Muscle layer of colon (tissue), 2 donors: ENCODE data around the gene CYP4F12.

Experiments used
- H3K27ac ChIP-seq: one replicate; pipeline ENCODE4 v1.7.0; 2013; ENCODE audit warnings: low read depth, mild to moderate bottlenecking, low read length, moderate library complexity
- H3K27me3 ChIP-seq, 2 donors: one replicate each; pipeline ENCODE4 v1.7.0; 2013; ENCODE audit warnings: low read length in 2 of 2, mild to moderate bottlenecking in 2 of 2; ENCODE audit not compliant: insufficient read depth in 2 of 2, control insufficient read depth in 1 of 2
- H3K36me3 ChIP-seq: one replicate; pipeline ENCODE4 v1.7.0; 2013; ENCODE audit warnings: mild to moderate bottlenecking, low read length; ENCODE audit not compliant: insufficient read depth
- H3K4me1 ChIP-seq: one replicate; pipeline ENCODE4 v1.7.0; 2013; ENCODE audit warnings: mild to moderate bottlenecking, low read length; ENCODE audit not compliant: insufficient read depth
- H3K4me3 ChIP-seq, 2 donors: one replicate each; pipeline ENCODE4 v1.7.0; 2013; ENCODE audit warnings: low read length in 2 of 2, low read depth in 1 of 2, mild to moderate bottlenecking in 1 of 2, moderate library complexity in 1 of 2
- H3K9ac ChIP-seq: one replicate; pipeline ENCODE4 v1.7.0; 2013; ENCODE audit warnings: low read length
- H3K9me3 ChIP-seq: one replicate; pipeline ENCODE4 v1.7.0; 2013; ENCODE audit warnings: mild to moderate bottlenecking, low read length
- donor health status: abdominal sarcoma.
- donor health status: Adenocarcinoma of cecum.

CYP4F12 gene

GRCh38 chr19:15727724-15728123, 54.8 kb downstream of the CYP4F12 start, which contains the start of gene OR10H2:
TSS of gene OR10H2 (plus strand) at chr19:15728024. CDS start at chr19:15728044, 20 bp downstream.
- no peak within 1 kb of the TSS for H3K9ac ChIP-seq
- H3K27ac ChIP-seq = no peak within 1 kb of the TSS
- H3K36me3 ChIP-seq = no peaks in the 10 kb centered on the region
- H3K4me1 ChIP-seq = no peaks in the 10 kb centered on the region
- peaks cover 5% of the 10 kb centered on the region in 2 donors for H3K27me3 ChIP-seq
- no peaks in the 10 kb centered on the region for H3K9me3 ChIP-seq
- H3K4me3 ChIP-seq = no peak within 1 kb of the TSS

- H3K27ac ChIP-seq = no peak overlapping the region
Observed at GRCh38 chr19:15730538-15730937, 57.7 kb downstream of the CYP4F12 start.

GRCh38 chr19:15732388-15732787, 59.5 kb downstream of the CYP4F12 start:
- no peaks in the 10 kb centered on the region for H3K36me3 ChIP-seq
- no peak overlapping the region for H3K27ac ChIP-seq
- H3K27me3 ChIP-seq = no peaks in the 10 kb centered on the region
- H3K4me1 ChIP-seq = no peaks in the 10 kb centered on the region
- no peaks in the 10 kb centered on the region for H3K9me3 ChIP-seq
- H3K9ac ChIP-seq = no peak overlapping the region
- no peak overlapping the region for H3K4me3 ChIP-seq

More at GRCh38 chr19:15730538-15730937, 57.7 kb downstream of the CYP4F12 start:
- no peaks in the 10 kb centered on the region for H3K4me1 ChIP-seq
- H3K36me3 ChIP-seq = no peaks in the 10 kb centered on the region
- H3K9me3 ChIP-seq = no peaks in the 10 kb centered on the region
- H3K4me3 ChIP-seq = no peak overlapping the region
- peaks cover 0 to 5% of the 10 kb centered on the region in 2 donors for H3K27me3 ChIP-seq
- no peak overlapping the region for H3K9ac ChIP-seq

- H3K27ac ChIP-seq = no peak overlapping the region
- no peak overlapping the region for H3K9ac ChIP-seq
- no peaks in the 10 kb centered on the region for H3K9me3 ChIP-seq
- no peaks in the 10 kb centered on the region for H3K4me1 ChIP-seq
- no peaks in the 10 kb centered on the region for H3K36me3 ChIP-seq
- no peak overlapping the region for H3K4me3 ChIP-seq
- H3K27me3 ChIP-seq = no peaks in the 10 kb centered on the region
Observed at GRCh38 chr19:15733895-15734294, 61.0 kb downstream of the CYP4F12 start.

GRCh38 chr19:15737722-15738121, 64.8 kb downstream of the CYP4F12 start, which contains the start of gene OR10H3:
TSS of gene OR10H3 (plus strand) at chr19:15737985. CDS start at chr19:15741393, 3,408 bp downstream.
- peaks cover 13% of the 10 kb centered on the region for H3K9me3 ChIP-seq
- H3K27ac ChIP-seq = no peak within 1 kb of the TSS
- no peak within 1 kb of the TSS for H3K9ac ChIP-seq
- no peak within 1 kb of the TSS for H3K4me3 ChIP-seq
- H3K27me3 ChIP-seq = no peaks in the 10 kb centered on the region
- H3K4me1 ChIP-seq = no peaks in the 10 kb centered on the region
- no peaks in the 10 kb centered on the region for H3K36me3 ChIP-seq

- H3K27ac ChIP-seq = no peak overlapping the region
- H3K4me1 ChIP-seq = no peaks in the 10 kb centered on the region
- H3K4me3 ChIP-seq = no peak overlapping the region
- no peaks in the 10 kb centered on the region for H3K36me3 ChIP-seq
- peaks cover 13% of the 10 kb centered on the region for H3K9me3 ChIP-seq
- H3K9ac ChIP-seq = no peak overlapping the region
- no peaks in the 10 kb centered on the region for H3K27me3 ChIP-seq
Observed at GRCh38 chr19:15740785-15741184, 67.9 kb downstream of the CYP4F12 start.
